ENCODE results near the gene OSBPL1A.

GRCh38 chr18:24244698-24245097, 152.9 kb downstream of the OSBPL1A start:
- no peak for TF ChIP-seq EZH2 (IDR thresholded peaks at IDR 0.05; ENCODE audit: insufficient read depth, poor library complexity, severe bottlenecking)
- no peak for TF ChIP-seq EZH2phosphoT487 (IDR thresholded peaks at IDR 0.05; ENCODE audit: insufficient read depth, low read depth)

Data from GM23248 (cell line).